Loucy (cell line): ENCODE results near the gene COX19.

Experiments used
- H2AFZ ChIP-seq: fragments of 200-600 bp; sonication (generic); 2 replicates; pipeline ENCODE4 v1.6.0; 2016; ENCODE audit warnings: antibody characterized with exemption, mild to moderate bottlenecking, low read length, moderate library complexity
- H3F3A ChIP-seq: fragments of 200-600 bp; 2 replicates; pipeline ENCODE4 v1.6.0; 2016; ENCODE audit warnings: antibody characterized with exemption, low read depth, mild to moderate bottlenecking
- H3K27me3 ChIP-seq: fragments of 200-600 bp; sonication (generic); 2 replicates; pipeline ENCODE4 v1.6.1; 2014; ENCODE audit warnings: low read length, mild to moderate bottlenecking; ENCODE audit not compliant: insufficient read depth, poor library complexity, severe bottlenecking
- H3K36me3 ChIP-seq: fragments of 200-600 bp; sonication (generic); 2 replicates; pipeline ENCODE4 v1.6.1; 2016; ENCODE audit warnings: low read length; ENCODE audit not compliant: insufficient read depth
- H3K4me1 ChIP-seq: fragments of 200-600 bp; sonication (generic); 2 replicates; pipeline ENCODE4 v1.5.1; 2014; ENCODE audit warnings: low read length, mild to moderate bottlenecking; ENCODE audit not compliant: insufficient read depth, poor library complexity, severe bottlenecking
- H3K4me2 ChIP-seq: fragments of 200-600 bp; sonication (generic); 2 replicates; pipeline ENCODE4 v1.6.0; 2014; ENCODE audit warnings: antibody characterized with exemption, low read length, low read depth, mild to moderate bottlenecking; ENCODE audit not compliant: poor library complexity, severe bottlenecking
- H3K4me3 ChIP-seq: fragments of 200-600 bp; sonication (generic); 2 replicates; pipeline ENCODE4 v1.5.1; 2014; ENCODE audit warnings: low read length, mild to moderate bottlenecking, mixed read lengths; ENCODE audit not compliant: poor library complexity, severe bottlenecking
- H3K79me2 ChIP-seq: fragments of 200-600 bp; sonication (generic); 2 replicates; pipeline ENCODE4 v1.6.1; 2014; ENCODE audit warnings: low read length; ENCODE audit not compliant: insufficient read depth
- H3K9ac ChIP-seq: fragments of 200-600 bp; sonication (generic); 2 replicates; pipeline ENCODE4 v1.6.0; 2014; ENCODE audit warnings: mild to moderate bottlenecking, low read depth, low read length, moderate library complexity; ENCODE audit not compliant: poor library complexity, severe bottlenecking
- H3K9me2 ChIP-seq: fragments of 200-600 bp; sonication (generic); replicated peaks from 2 replicates; pipeline ENCODE4 v1.6.1; 2016; ENCODE audit warnings: low read depth, low read length, mixed read lengths
- H3K9me3 ChIP-seq: fragments of 200-600 bp; sonication (generic); 2 replicates; pipeline ENCODE4 v1.6.1; 2014; ENCODE audit warnings: mild to moderate bottlenecking, antibody characterized with exemption, low read length, low read depth; ENCODE audit not compliant: insufficient read depth
- H4K20me1 ChIP-seq: fragments of 200-600 bp; sonication (generic); 2 replicates; pipeline ENCODE4 v1.6.0; 2014; ENCODE audit warnings: antibody characterized with exemption, low read length, mild to moderate bottlenecking; ENCODE audit not compliant: insufficient read depth, poor library complexity, severe bottlenecking
- CTCF ChIP-seq: fragments of 200-600 bp; sonication (generic); conservative IDR thresholded peaks from 2 replicates; pipeline ENCODE4 v1.5.1; 2014; ENCODE audit warnings: mild to moderate bottlenecking, antibody characterized with exemption, low read length
- EZH2phosphoT487 ChIP-seq: fragments of 200-600 bp; IDR thresholded peaks from 2 replicates; pipeline ENCODE4 v1.6.1; 2018; ENCODE audit warnings: antibody characterized with exemption, mild to moderate bottlenecking, moderate library complexity, borderline replicate concordance

Gene COX19

GRCh38 chr7:919114-919442 lies 56.3 kb downstream of the COX19 start:
- Histone ChIP-seq H3K4me3 (no peak overlapping the region), H2AFZ (no peak overlapping the region), H3K27me3 (no peaks in the 10 kb centered on the region), H3K9me3 (no peaks in the 10 kb centered on the region), H3K4me1 (peaks cover 33% of the 10 kb centered on the region), H3K79me2 (peaks cover 6% of the 10 kb centered on the region; the same call in 1 of the 2 replicates), H4K20me1 (no peaks in the 10 kb centered on the region), H3K9me2 (no peaks in the 10 kb centered on the region), H3F3A (no peaks in the 10 kb centered on the region), H3K36me3 (no peaks in the 10 kb centered on the region), H3K9ac (no peak overlapping the region), H3K4me2 (no peak overlapping the region)
- TF ChIP-seq EZH2phosphoT487 (no peak), CTCF (no peak)

GRCh38 chr7:918441-919113 lies 56.8 kb downstream of the COX19 start:
- peaks cover 29% of the 10 kb centered on the region for H3K4me1 ChIP-seq
- H3K9me3 ChIP-seq = no peaks in the 10 kb centered on the region
- no peak overlapping the region for H3K4me3 ChIP-seq
- H3F3A ChIP-seq = no peaks in the 10 kb centered on the region
- no peak overlapping the region for H3K9ac ChIP-seq
- TF ChIP-seq CTCF (no peak), EZH2phosphoT487 (no peak)
- H3K9me2 ChIP-seq = no peaks in the 10 kb centered on the region
- H2AFZ ChIP-seq = no peak overlapping the region
- no peaks in the 10 kb centered on the region for H4K20me1 ChIP-seq
- no peak overlapping the region for H3K4me2 ChIP-seq
- H3K27me3 ChIP-seq = no peaks in the 10 kb centered on the region
- no peaks in the 10 kb centered on the region for H3K36me3 ChIP-seq
- peaks cover 6% of the 10 kb centered on the region; the same call in 1 of the 2 replicates for H3K79me2 ChIP-seq

- H3K9me3 ChIP-seq = no peaks in the 10 kb centered on the region
- no peaks in the 10 kb centered on the region for H3K9me2 ChIP-seq
- no peaks in the 10 kb centered on the region for H4K20me1 ChIP-seq
- H3F3A ChIP-seq = no peaks in the 10 kb centered on the region
- H3K36me3 ChIP-seq = no peaks in the 10 kb centered on the region
- TF ChIP-seq CTCF (no peak), EZH2phosphoT487 (no peak)
- H3K9ac ChIP-seq = no peak overlapping the region
- H3K4me3 ChIP-seq = no peak overlapping the region
- H3K79me2 ChIP-seq = peaks cover 6% of the 10 kb centered on the region; the same call in 1 of the 2 replicates
- peaks cover 27% of the 10 kb centered on the region for H3K4me1 ChIP-seq
- no peak overlapping the region for H2AFZ ChIP-seq
- no peak overlapping the region for H3K4me2 ChIP-seq
- no peaks in the 10 kb centered on the region for H3K27me3 ChIP-seq
Observed at GRCh38 chr7:918118-918425, 57.3 kb downstream of the COX19 start.
